Duodenal mucosa (tissue), 2 donors: Measurements from ENCODE around the gene PXYLP1.

Experiments
- H3K27ac ChIP-seq: one replicate; pipeline ENCODE4 v1.7.0; 2013; ENCODE audit warnings: low read depth, low read length
- H3K27me3 ChIP-seq, 2 donors: one replicate each; pipeline ENCODE4 v1.7.0; 2013; ENCODE audit warnings: low read length in 2 of 2, control low read depth in 1 of 2; ENCODE audit not compliant: insufficient read depth in 2 of 2, control insufficient read depth in 1 of 2
- H3K36me3 ChIP-seq, 2 donors: one replicate each; pipeline ENCODE4 v1.7.0; 2013; ENCODE audit warnings: low read length in 2 of 2, control low read depth in 1 of 2; ENCODE audit not compliant: insufficient read depth in 2 of 2, control insufficient read depth in 1 of 2
- H3K4me1 ChIP-seq, 2 donors: one replicate each; pipeline ENCODE4 v1.7.0; 2013; ENCODE audit warnings: low read length in 2 of 2, control low read depth in 1 of 2; ENCODE audit not compliant: insufficient read depth in 2 of 2, control insufficient read depth in 1 of 2
- H3K4me3 ChIP-seq, 2 donors: one replicate each; pipeline ENCODE4 v1.7.0; 2013; ENCODE audit warnings: low read length in 2 of 2, low read depth in 1 of 2
- H3K9ac ChIP-seq, 2 donors: one replicate each; pipeline ENCODE4 v1.7.0; 2013; ENCODE audit warnings: low read length in 2 of 2, low read depth in 1 of 2
- H3K9me3 ChIP-seq, 2 donors: one replicate each; pipeline ENCODE4 v1.7.0; 2013; ENCODE audit warnings: low read length in 2 of 2, control low read depth in 1 of 2; ENCODE audit not compliant: control insufficient read depth in 1 of 2

Gene PXYLP1

GRCh38 chr3:141276398-141276797 lies 44.8 kb downstream of the PXYLP1 start:
- no peak overlapping the region for H3K9ac ChIP-seq
- no peak overlapping the region for H3K27ac ChIP-seq
- H3K4me1 ChIP-seq: peaks cover 0 to 6% of the 10 kb centered on the region in 2 donors
- no peaks in the 10 kb centered on the region for H3K27me3 ChIP-seq
- no peaks in the 10 kb centered on the region for H3K9me3 ChIP-seq
- H3K36me3 ChIP-seq: peaks cover 0 to 2% of the 10 kb centered on the region in 2 donors
- H3K4me3 ChIP-seq: no peak overlapping the region

GRCh38 chr3:141277451-141277850 lies 45.8 kb downstream of the PXYLP1 start:
- Histone ChIP-seq H3K27ac (no peak overlapping the region), H3K27me3 (no peaks in the 10 kb centered on the region), H3K9me3 (no peaks in the 10 kb centered on the region), H3K4me1 (no peaks in the 10 kb centered on the region), H3K4me3 (no peak overlapping the region), H3K9ac (no peak overlapping the region), H3K36me3 (peaks cover 0 to 8% of the 10 kb centered on the region in 2 donors)

DNA sequence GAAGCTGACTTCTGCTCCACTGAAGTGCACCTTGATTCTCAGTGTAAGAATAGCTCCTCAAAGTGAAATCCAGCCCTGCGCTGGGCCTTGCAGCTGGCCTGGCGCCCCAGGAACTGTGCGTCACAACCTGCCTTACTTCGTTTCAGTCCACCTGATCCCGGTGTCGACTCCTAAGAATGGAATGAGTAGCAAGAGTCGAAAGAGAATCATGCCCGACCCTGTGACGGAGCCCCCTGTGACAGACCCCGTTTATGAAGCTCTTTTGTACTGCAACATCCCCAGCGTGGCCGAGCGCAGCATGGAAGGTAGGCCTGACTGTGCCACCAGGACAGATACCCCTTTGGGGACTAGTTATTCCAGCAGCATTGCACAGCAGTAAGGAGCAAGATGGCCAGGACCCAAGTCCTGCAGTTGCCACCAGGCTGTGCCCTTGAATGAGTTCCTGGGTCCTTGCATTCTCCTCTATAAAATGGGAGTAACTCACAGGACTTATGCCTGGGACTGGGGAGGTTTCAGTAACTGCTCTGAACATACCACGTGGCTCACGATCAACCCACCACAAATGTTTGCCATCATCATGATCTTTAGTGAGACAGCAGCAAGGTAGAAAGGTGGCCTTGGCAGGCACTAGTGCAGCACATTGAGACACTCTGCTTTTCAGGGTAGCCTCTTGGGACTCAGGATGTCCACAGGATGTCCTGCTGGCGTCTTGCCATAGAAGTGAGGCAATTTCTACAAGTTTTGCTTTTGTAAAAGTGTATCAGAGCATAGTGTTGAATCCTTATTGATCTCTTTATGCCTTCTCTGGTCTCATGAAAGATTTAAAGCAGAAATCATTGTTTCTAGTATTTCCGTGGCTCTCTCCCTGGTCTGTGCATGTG lies 46.8 kb downstream of the PXYLP1 start:
- no peak overlapping the region for H3K9ac ChIP-seq
- no peaks in the 10 kb centered on the region for H3K27me3 ChIP-seq
- H3K4me3 ChIP-seq: no peak overlapping the region
- H3K4me1 ChIP-seq: no peaks in the 10 kb centered on the region
- peaks cover 0 to 8% of the 10 kb centered on the region in 2 donors for H3K36me3 ChIP-seq
- no peaks in the 10 kb centered on the region for H3K9me3 ChIP-seq
- H3K27ac ChIP-seq: no peak overlapping the region

GRCh38 chr3:141279077-141279967 lies 47.7 kb downstream of the PXYLP1 start:
- Histone ChIP-seq H3K4me3 (no peak overlapping the region), H3K9ac (no peak overlapping the region), H3K4me1 (no peaks in the 10 kb centered on the region), H3K36me3 (peaks cover 0 to 8% of the 10 kb centered on the region in 2 donors), H3K9me3 (no peaks in the 10 kb centered on the region), H3K27me3 (no peaks in the 10 kb centered on the region), H3K27ac (no peak overlapping the region)

GRCh38 chr3:141280086-141280485 lies 48.5 kb downstream of the PXYLP1 start:
- Histone ChIP-seq H3K27me3 (no peaks in the 10 kb centered on the region), H3K4me1 (no peaks in the 10 kb centered on the region), H3K36me3 (peaks cover 0 to 8% of the 10 kb centered on the region in 2 donors), H3K27ac (no peak overlapping the region), H3K9ac (no peak overlapping the region), H3K4me3 (no peak overlapping the region), H3K9me3 (no peaks in the 10 kb centered on the region)

- Histone ChIP-seq H3K36me3 (peaks cover 0 to 8% of the 10 kb centered on the region in 2 donors), H3K27ac (no peak overlapping the region), H3K9me3 (no peaks in the 10 kb centered on the region), H3K27me3 (no peaks in the 10 kb centered on the region), H3K4me1 (no peaks in the 10 kb centered on the region), H3K4me3 (no peak overlapping the region), H3K9ac (no peak overlapping the region)
These were observed 49.1 kb downstream of the PXYLP1 start for GRCh38 chr3:141280690-141281089.

DNA sequence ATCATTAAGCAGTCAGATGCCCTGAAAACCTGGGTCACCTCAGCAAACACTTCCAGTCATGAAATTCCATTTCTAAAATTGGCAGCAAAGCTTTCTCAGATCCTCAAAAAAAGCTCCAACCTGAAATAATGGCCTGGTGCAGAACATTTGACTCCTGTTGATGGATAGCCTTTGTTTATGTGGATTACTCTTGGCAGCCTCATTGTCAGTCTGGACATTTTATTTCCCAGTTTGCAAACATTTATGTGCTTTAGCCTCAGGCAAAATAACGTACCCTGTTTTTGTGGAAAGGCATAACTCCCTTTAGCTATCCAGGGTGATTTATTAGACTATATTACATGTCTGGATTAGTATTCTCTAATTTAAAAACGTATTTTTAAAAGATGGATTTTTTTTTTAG lies 53.9 kb downstream of the PXYLP1 start:
- Histone ChIP-seq H3K4me1 (no peaks in the 10 kb centered on the region), H3K9ac (no peak overlapping the region), H3K4me3 (no peak overlapping the region), H3K36me3 (peaks cover 3 to 18% of the 10 kb centered on the region in 2 donors), H3K27me3 (no peaks in the 10 kb centered on the region), H3K9me3 (no peaks in the 10 kb centered on the region), H3K27ac (no peak overlapping the region)

- no peak overlapping the region for H3K27ac ChIP-seq
- H3K9ac ChIP-seq: no peak overlapping the region
- no peaks in the 10 kb centered on the region for H3K9me3 ChIP-seq
- peaks cover 3 to 20% of the 10 kb centered on the region in 2 donors for H3K36me3 ChIP-seq
- H3K4me3 ChIP-seq: no peak overlapping the region
- no peaks in the 10 kb centered on the region for H3K4me1 ChIP-seq
- no peaks in the 10 kb centered on the region for H3K27me3 ChIP-seq
These were observed 55.2 kb downstream of the PXYLP1 start for GRCh38 chr3:141286856-141287255.

DNA sequence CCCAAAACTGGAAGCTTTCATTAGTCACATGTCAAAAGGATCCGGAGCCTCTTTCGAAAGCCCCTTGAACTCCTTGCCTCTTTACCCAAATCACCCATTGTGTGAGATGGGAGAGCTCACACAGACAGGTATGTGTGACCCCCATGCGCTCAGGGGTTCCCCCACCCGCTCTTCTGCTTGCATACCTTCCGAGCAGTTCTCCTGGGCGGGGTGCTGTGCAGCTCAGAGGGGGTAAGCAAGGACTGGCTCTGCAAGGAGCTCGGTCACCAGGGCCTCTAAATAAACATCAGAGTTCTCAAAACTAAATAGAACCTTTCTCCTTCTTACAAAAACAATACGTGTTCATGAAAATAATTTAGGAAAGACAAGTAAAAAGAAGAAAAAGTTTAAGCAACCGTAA lies 55.7 kb downstream of the PXYLP1 start:
- Histone ChIP-seq H3K27me3 (no peaks in the 10 kb centered on the region), H3K9me3 (no peaks in the 10 kb centered on the region), H3K4me3 (no peak overlapping the region), H3K9ac (no peak overlapping the region), H3K4me1 (no peaks in the 10 kb centered on the region), H3K27ac (no peak overlapping the region), H3K36me3 (peaks cover 3 to 20% of the 10 kb centered on the region in 2 donors)
